ENCODE data around the gene CNGA4.

Gene CNGA4

DNA sequence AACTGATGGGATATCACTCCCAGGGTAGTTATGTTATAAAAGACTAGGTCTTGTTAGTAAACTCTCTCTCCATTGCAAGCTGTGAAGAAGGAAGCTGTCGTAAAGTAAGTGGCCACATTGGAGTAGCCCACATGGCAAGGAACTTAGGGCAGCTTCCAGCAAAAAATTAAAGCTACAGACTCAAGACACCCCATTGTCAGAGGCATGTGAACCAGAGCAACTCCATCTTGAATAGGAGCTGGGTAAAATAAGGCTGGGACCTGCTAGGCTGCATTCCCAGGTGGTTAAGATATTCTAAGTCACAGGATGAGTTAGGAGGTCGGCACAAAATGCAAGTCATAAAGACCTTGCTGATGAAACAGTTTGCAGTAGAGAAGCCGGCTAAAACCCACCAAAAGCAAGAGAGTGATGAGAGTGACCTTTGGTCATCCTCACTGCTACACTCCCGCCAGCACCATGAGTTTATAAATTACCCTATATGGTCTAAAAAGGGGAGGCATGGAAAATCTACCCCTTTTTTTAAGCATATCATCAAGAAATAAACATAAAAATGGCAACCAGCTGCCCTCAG is 44.6 kb downstream of the CNGA4 start:
- Histone ChIP-seq H3K4me3 (ENCODE audit: low read depth in 1 of 5, low read length in 5 of 5) (no peak overlapping the region), H3K4me1 (ENCODE audit: control insufficient read depth in 5 of 5, insufficient read depth in 5 of 5, low read length in 5 of 5) (no peaks in the 10 kb centered on the region), H3K27me3 (ENCODE audit: control insufficient read depth in 5 of 5, insufficient read depth in 4 of 5, low read length in 5 of 5) (no peaks in the 10 kb centered on the region), H3K9me3 (ENCODE audit: control insufficient read depth in 5 of 5, low read length in 5 of 5) (no peaks in the 10 kb centered on the region), H3K36me3 (ENCODE audit: control insufficient read depth in 5 of 5, insufficient read depth in 5 of 5, low read length in 5 of 5) (no peaks in the 10 kb centered on the region), H3K9ac (ENCODE audit: low read length in 5 of 5) (no peak overlapping the region), H3K27ac (ENCODE audit: low read depth, low read length) (no peak overlapping the region)

DNA sequence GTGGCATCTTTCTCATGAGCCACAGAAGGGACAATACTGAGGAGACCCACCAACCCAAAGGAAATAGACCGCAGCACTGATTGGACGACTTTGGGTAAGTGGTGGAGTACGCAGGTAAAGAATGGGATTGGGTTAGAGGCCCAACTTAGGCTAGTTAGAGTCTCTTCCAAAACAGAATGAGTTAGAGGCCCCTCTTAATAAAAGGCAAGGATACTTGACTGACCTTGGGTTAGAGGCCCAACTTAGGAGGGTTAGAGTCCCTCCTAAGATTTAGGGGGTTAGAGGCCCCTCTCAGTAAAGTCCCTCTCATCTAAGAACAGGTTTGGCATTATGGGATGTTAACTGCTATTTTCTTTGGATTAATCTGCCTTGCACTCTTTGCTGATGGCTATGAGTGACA is 45.4 kb downstream of the CNGA4 start:
- Histone ChIP-seq H3K4me3 (ENCODE audit: low read depth in 1 of 5, low read length in 5 of 5) (no peak overlapping the region), H3K27me3 (ENCODE audit: control insufficient read depth in 5 of 5, insufficient read depth in 4 of 5, low read length in 5 of 5) (peaks cover 0 to under 1% (median 0%) of the 10 kb centered on the region in 5 donors), H3K9me3 (ENCODE audit: control insufficient read depth in 5 of 5, low read length in 5 of 5) (no peaks in the 10 kb centered on the region), H3K4me1 (ENCODE audit: control insufficient read depth in 5 of 5, insufficient read depth in 5 of 5, low read length in 5 of 5) (no peaks in the 10 kb centered on the region), H3K36me3 (ENCODE audit: control insufficient read depth in 5 of 5, insufficient read depth in 5 of 5, low read length in 5 of 5) (no peaks in the 10 kb centered on the region), H3K27ac (ENCODE audit: low read depth, low read length) (no peak overlapping the region), H3K9ac (ENCODE audit: low read length in 5 of 5) (no peak overlapping the region)

DNA sequence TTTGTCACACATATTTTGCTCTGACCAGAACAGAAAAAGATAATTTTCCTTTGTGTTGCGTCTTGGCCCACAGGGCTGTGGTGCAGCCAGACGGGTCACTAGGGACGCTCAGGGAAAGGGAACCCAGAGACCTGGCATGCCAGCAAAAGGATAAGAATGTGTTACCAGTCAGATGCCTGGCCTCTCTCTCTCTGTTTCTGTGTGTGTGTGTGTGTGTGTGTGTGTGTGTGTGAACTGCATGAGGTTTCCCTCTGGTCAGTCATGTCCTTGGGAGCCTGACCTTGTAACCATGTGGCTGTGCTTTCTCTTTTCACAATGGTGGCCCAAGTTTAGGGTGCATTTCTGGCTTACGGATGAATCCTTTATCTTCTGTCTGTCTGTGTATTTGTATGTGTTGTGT is 46.1 kb downstream of the CNGA4 start:
- no peak overlapping the region for H3K27ac ChIP-seq (ENCODE audit: low read depth, low read length)
- H3K27me3 ChIP-seq (ENCODE audit: control insufficient read depth in 5 of 5, insufficient read depth in 4 of 5, low read length in 5 of 5) = peaks cover 0 to 5% (median 0%) of the 10 kb centered on the region in 5 donors
- no peaks in the 10 kb centered on the region for H3K4me1 ChIP-seq (ENCODE audit: control insufficient read depth in 5 of 5, insufficient read depth in 5 of 5, low read length in 5 of 5)
- H3K9me3 ChIP-seq (ENCODE audit: control insufficient read depth in 5 of 5, low read length in 5 of 5) = no peaks in the 10 kb centered on the region
- no peaks in the 10 kb centered on the region for H3K36me3 ChIP-seq (ENCODE audit: control insufficient read depth in 5 of 5, insufficient read depth in 5 of 5, low read length in 5 of 5)
- no peak overlapping the region for H3K4me3 ChIP-seq (ENCODE audit: low read depth in 1 of 5, low read length in 5 of 5)
- no peak overlapping the region for H3K9ac ChIP-seq (ENCODE audit: low read length in 5 of 5)

All from subcutaneous abdominal adipose tissue (tissue), 5 donors.